ENCODE data around the gene MRPS2. TPM values are rescaled to one million over a fixed set of nuclear protein-coding genes. Genes with fewer than 3 reads are reported as not detected.

MRPS2 gene
- total RNA-seq, 4 donors from 2014 or later: 51.5 to 61.7 (median 55.1) TPM

GRCh38 chr9:135519179-135519971, 18.9 kb downstream of the MRPS2 start:
- Histone ChIP-seq H3K27me3 (peaks cover 28% of the 10 kb centered on the region), H3K27ac (no peak overlapping the region), H3K36me3 (no peaks in the 10 kb centered on the region), H3K4me3 (no peak overlapping the region), H3K9me3 (no peaks in the 10 kb centered on the region), H3K4me1 (no peaks in the 10 kb centered on the region)
- 91% methylated on average over 10 of the region's 10 CpGs for WGBS
- TF ChIP-seq POLR2A (IDR thresholded peaks at IDR 0.05) (no peak), CTCF (IDR thresholded peaks at IDR 0.05) (no peak), POLR2AphosphoS5 (IDR thresholded peaks at IDR 0.05) (no peak), EP300 (IDR thresholded peaks at IDR 0.05) (no peak)
- no peak for DNase-seq (ENCODE audit: low spot score in 2 of 2)

GRCh38 chr9:135520916-135521607, 20.6 kb downstream of the MRPS2 start, which contains the start of gene LCN1:
Gene LCN1, plus strand, starts transcription at chr9:135521440. Its CDS starts 58 bp downstream, at chr9:135521498.
- Histone ChIP-seq H3K4me1 (no peaks in the 10 kb centered on the region), H3K4me3 (no peak within 1 kb of the TSS), H3K27me3 (peaks cover 40% of the 10 kb centered on the region), H3K9me3 (no peaks in the 10 kb centered on the region), H3K36me3 (no peaks in the 10 kb centered on the region), H3K27ac (no peak within 1 kb of the TSS)
- WGBS: 77% methylated on average over 15 of the region's 18 CpGs
- TF ChIP-seq POLR2A (IDR thresholded peaks at IDR 0.05) (no peak), CTCF (IDR thresholded peaks at IDR 0.05) (no peak), EP300 (IDR thresholded peaks at IDR 0.05) (no peak), POLR2AphosphoS5 (IDR thresholded peaks at IDR 0.05) (no peak)
- peak; percentile 39 to 60 for DNase-seq (ENCODE audit: low spot score in 2 of 2)

- no peak for TF ChIP-seq POLR2AphosphoS5 (IDR thresholded peaks at IDR 0.05)
- no peak for TF ChIP-seq EP300 (IDR thresholded peaks at IDR 0.05)
- TF ChIP-seq CTCF (IDR thresholded peaks at IDR 0.05): no peak
- no peak for TF ChIP-seq POLR2A (IDR thresholded peaks at IDR 0.05)
- no peaks in the 10 kb centered on the region for H3K9me3 ChIP-seq
- no peaks in the 10 kb centered on the region for H3K36me3 ChIP-seq
- 84% methylated on average over 6 of the region's 11 CpGs for WGBS
- H3K27ac ChIP-seq: no peak overlapping the region
- H3K27me3 ChIP-seq: peaks cover 43% of the 10 kb centered on the region
- H3K4me1 ChIP-seq: no peaks in the 10 kb centered on the region
- no peak overlapping the region for H3K4me3 ChIP-seq
- peak in 1 of 2 donors; percentile 62 for DNase-seq (ENCODE audit: low spot score in 2 of 2)
Observed at GRCh38 chr9:135521608-135522095, 21.2 kb downstream of the MRPS2 start.

- TF ChIP-seq POLR2AphosphoS5 (IDR thresholded peaks at IDR 0.05) (no peak), EP300 (IDR thresholded peaks at IDR 0.05) (no peak), CTCF (IDR thresholded peaks at IDR 0.05) (no peak), POLR2A (IDR thresholded peaks at IDR 0.05) (no peak)
- Histone ChIP-seq H3K36me3 (no peaks in the 10 kb centered on the region), H3K4me3 (no peak overlapping the region), H3K9me3 (no peaks in the 10 kb centered on the region), H3K27ac (no peak overlapping the region), H3K4me1 (no peaks in the 10 kb centered on the region), H3K27me3 (peaks cover 47% of the 10 kb centered on the region)
- peak in 1 of 2 donors; percentile 67 for DNase-seq (ENCODE audit: low spot score in 2 of 2)
- WGBS: 58% methylated on average over 12 of the region's 16 CpGs
Observed at GRCh38 chr9:135522137-135522877, 21.8 kb downstream of the MRPS2 start.

Data from suprapubic skin (tissue), 4 donors.